IMR-90 (cell line): ENCODE results near the gene NRIP1. TPM values are rescaled to one million over a fixed set of nuclear protein-coding genes. Genes with fewer than 3 reads are reported as not detected.

Experiments
- ATAC-seq: fragments of 200-7000 bp; cut with Tn5 transposase; 2 replicates; pipeline ENCODE4 v1.9.1; 2020; ENCODE audit warnings: low read depth, mild to moderate bottlenecking, moderate library complexity
- BruUV-seq: library from RNA; stranded (reverse); fragments of 400-500 nt; replicated peaks from 2 replicates; lab custom pipeline; 2021; lab: Mats Ljungman, UMichigan
- CTCF ChIA-PET: fragments of 300-600 bp; formaldehyde crosslinking; extraction: SDS; loops from one replicate; lab custom pipeline; 2021; ENCODE audit warnings: antibody characterized with exemption; lab: Yijun Ruan, JAX
- POLR2A ChIA-PET: fragments of 300-600 bp; sonication (Branson Sonifier 250); formaldehyde crosslinking; loops from one replicate; lab custom pipeline; 2022; ENCODE audit warnings: antibody characterized with exemption; ENCODE audit not compliant: unreplicated experiment; lab: Charles Lee
- DNase-seq: peaks from one replicate; pipeline ENCODE4 v3.0.0; 2013
- H2AFZ ChIP-seq: replicated peaks from 2 replicates; pipeline ENCODE3; 2013; ENCODE audit warnings: low read length, mild to moderate bottlenecking; ENCODE audit not compliant: poor library complexity
- H2AK5ac ChIP-seq: 2 replicates; pipeline ENCODE4 v1.6.1; 2013; ENCODE audit warnings: low read depth, low read length, inconsistent platforms
- H2AK9ac ChIP-seq: replicated peaks from 2 replicates; pipeline ENCODE3; 2013; ENCODE audit warnings: mild to moderate bottlenecking, low read depth, low read length, moderate library complexity; ENCODE audit not compliant: poor library complexity
- H2BK120ac ChIP-seq: 2 replicates; pipeline ENCODE4 v1.6.1; 2013; ENCODE audit warnings: low read depth, low read length, inconsistent platforms
- H2BK15ac ChIP-seq: 3 replicates; pipeline ENCODE4 v1.6.1; 2013; ENCODE audit warnings: low read depth, low read length, inconsistent platforms
- H2BK20ac ChIP-seq: 2 replicates; pipeline ENCODE4 v1.6.1; 2013; ENCODE audit warnings: low read depth, mild to moderate bottlenecking, inconsistent platforms, low read length, moderate library complexity
- H2BK5ac ChIP-seq: 2 replicates; pipeline ENCODE4 v1.6.1; 2013; ENCODE audit warnings: mild to moderate bottlenecking, low read depth, low read length, inconsistent platforms; ENCODE audit not compliant: poor library complexity, severe bottlenecking
- H3K14ac ChIP-seq: replicated peaks from 2 replicates; pipeline ENCODE4 v1.6.1; 2013; ENCODE audit warnings: low read depth, low read length, inconsistent platforms
- H3K18ac ChIP-seq: 2 replicates; pipeline ENCODE4 v1.6.1; 2013; ENCODE audit warnings: low read depth, low read length, control low read depth
- H3K23ac ChIP-seq: 2 replicates; pipeline ENCODE4 v1.6.1; 2013; ENCODE audit warnings: low read depth, low read length, inconsistent platforms
- H3K27ac ChIP-seq: 2 replicates; pipeline ENCODE4 v1.5.1; 2013; ENCODE audit warnings: mild to moderate bottlenecking, control low read depth, low read length; ENCODE audit not compliant: insufficient read depth
- H3K27me3 ChIP-seq: 2 replicates; pipeline ENCODE4 v1.6.1; 2013; ENCODE audit warnings: low read length; ENCODE audit not compliant: control insufficient read depth, insufficient read depth
- H3K36me3 ChIP-seq: 2 replicates; pipeline ENCODE4 v1.6.1; 2013; ENCODE audit warnings: low read length, mixed read lengths; ENCODE audit not compliant: control insufficient read depth, insufficient read depth
- H3K4ac ChIP-seq: 2 replicates; pipeline ENCODE4 v1.6.1; 2013; ENCODE audit warnings: low read depth, low read length, inconsistent platforms
- H3K4me1 ChIP-seq: 2 replicates; pipeline ENCODE4 v1.6.1; 2013; ENCODE audit warnings: low read length, mixed read lengths; ENCODE audit not compliant: control insufficient read depth, insufficient read depth
- H3K4me2 ChIP-seq: 2 replicates; pipeline ENCODE4 v1.6.1; 2013; ENCODE audit warnings: low read depth, mild to moderate bottlenecking, control low read depth, low read length, moderate library complexity
- H3K4me3 ChIP-seq: 2 replicates; pipeline ENCODE4 v1.5.1; 2013; ENCODE audit warnings: low read depth, mild to moderate bottlenecking, control low read depth, low read length, moderate library complexity; ENCODE audit not compliant: insufficient read depth
- H3K56ac ChIP-seq: 2 replicates; pipeline ENCODE4 v1.6.1; 2013; ENCODE audit warnings: low read length, inconsistent platforms; ENCODE audit not compliant: insufficient read depth; ENCODE audit errors: extremely low read depth
- H3K79me1 ChIP-seq, 2 experiments: 2 replicates each; pipeline ENCODE4 v1.6.1; 2013; ENCODE audit warnings: low read length in 2 of 2, inconsistent platforms in 1 of 2, low read depth in 1 of 2
- H3K9ac ChIP-seq: 2 replicates; pipeline ENCODE4 v1.6.1; 2013; ENCODE audit warnings: low read depth, low read length, control low read depth
- H3K9me1 ChIP-seq: 2 replicates; pipeline ENCODE4 v1.6.1; 2013; ENCODE audit warnings: low read length, inconsistent platforms; ENCODE audit not compliant: insufficient read depth
- H3K9me3 ChIP-seq: 2 replicates; pipeline ENCODE4 v1.6.1; 2013; ENCODE audit warnings: low read length; ENCODE audit not compliant: control insufficient read depth, insufficient read depth
- H4K20me1 ChIP-seq: 2 replicates; pipeline ENCODE4 v1.6.1; 2013; ENCODE audit warnings: low read length, inconsistent platforms; ENCODE audit not compliant: insufficient read depth
- H4K5ac ChIP-seq: 2 replicates; pipeline ENCODE4 v1.6.1; 2013; ENCODE audit warnings: mild to moderate bottlenecking, low read depth, low read length, control low read depth
- H4K8ac ChIP-seq, 2 experiments: 2 replicates each; pipeline ENCODE4 v1.6.1; 2013; ENCODE audit warnings: low read depth in 2 of 2, low read length in 2 of 2, control low read depth in 1 of 2, inconsistent platforms in 1 of 2
- H4K91ac ChIP-seq: 2 replicates; pipeline ENCODE4 v1.6.1; 2013; ENCODE audit warnings: low read depth, low read length, inconsistent platforms; ENCODE audit not compliant: insufficient read depth
- BHLHE40 ChIP-seq: fragments of 150-350 bp; IDR thresholded peaks from 2 replicates; pipeline ENCODE4 v1.6.1; 2016; ENCODE audit warnings: mild to moderate bottlenecking, low read depth, low read length
- RFX5 ChIP-seq: IDR thresholded peaks from 2 replicates; pipeline ENCODE4 v1.8.0; 2012; ENCODE audit warnings: low read depth, mild to moderate bottlenecking, low read length, moderate library complexity
- WGBS, 2 experiments: methylation state at CpG; one replicate each; pipeline versions ENCODE4 v1.1.5 to v1.1.7; 2013; ENCODE audit warnings: missing lambda C conversion rate in 2 of 2; ENCODE audit not compliant: insufficient read length in 1 of 2; ENCODE audit errors: extremely low coverage in 2 of 2; 5-methylcytosine and 5-hydroxymethylcytosine counted together
- dilution Hi-C: fragments of 300-500 bp; cut with HindIII; formaldehyde crosslinking; loops from one replicate; pipeline ENCODE4 v1.14.3; 2018; ENCODE audit warnings: low sequenced_read_pairs; ENCODE audit not compliant: unreplicated experiment
- in situ Hi-C: fragments of 300-500 bp; cut with MboI; formaldehyde crosslinking; loops from 3 replicates; pipeline ENCODE4 v1.14.3; 2019; ENCODE audit warnings: low sequenced_read_pairs, inconsistent platforms, mixed read lengths
- intact Hi-C: fragments of 100-400 bp; cut with micrococcal nuclease; formaldehyde crosslinking; loops from 2 replicates; pipeline ENCODE4 v1.10.0; 2022
- polyA plus RNA-seq, 3 experiments: library from polyadenylated mRNA; depleted of rRNA; stranded (reverse); fragments of >200 nt; gene quantifications; 2 replicates each; pipeline ENCODE4 v1.2.3, GENCODE V29; 2012; ENCODE audit warnings: low replicate concordance in 1 of 3
- total RNA-seq: library from RNA; depleted of rRNA; stranded (reverse); fragments of >200 nt; gene quantifications from 2 replicates; pipeline ENCODE4 v1.2.3, GENCODE V29; 2012
- TF ChIP-seq, protein P1 (sequence below): conservative IDR thresholded peaks from 2 replicates; pipeline ENCODE4 v1.5.1; 2012; ENCODE audit warnings: mild to moderate bottlenecking, low read depth, low read length, improper control_type of control experiment

The NRIP1 gene
- total and polyA plus RNA-seq, 2 of the 4 experiments (the other 2 are of a cell fraction), result 9.6 to 73.8 TPM

DNA sequence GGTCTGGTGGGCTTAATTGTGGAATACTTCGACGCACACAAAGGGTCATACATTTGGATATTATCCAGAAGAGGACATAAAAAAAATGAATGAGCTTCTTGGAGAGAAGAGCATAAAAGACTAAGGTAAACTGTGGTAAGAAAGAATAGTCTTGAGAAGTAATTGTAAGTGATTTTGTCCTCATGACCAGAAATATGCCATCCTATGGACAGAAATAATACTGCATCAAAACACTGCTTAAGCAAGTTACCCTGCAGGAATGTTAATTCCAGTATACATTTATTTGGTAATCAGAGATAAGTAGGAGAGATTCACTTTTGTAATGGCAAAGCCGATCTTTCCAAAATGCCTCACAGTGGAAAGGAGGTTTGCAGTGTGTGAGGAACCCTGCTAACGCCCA is 111.9 kb downstream of the NRIP1 start:
- in situ Hi-C loops (no loop called here), dilution Hi-C loops (no loop called here), intact Hi-C loops (no loop called here)
- CTCF ChIA-PET, result no interaction called here
- H3K4ac ChIP-seq, result no peak overlapping the region
- POLR2A ChIA-PET, result no interaction called here
- no peak overlapping the region for H3K4me3 ChIP-seq
- no peak for DNase-seq
- no peak overlapping the region for H3K14ac ChIP-seq
- no peak overlapping the region for H2AFZ ChIP-seq
- no peak overlapping the region for H2BK15ac ChIP-seq
- H3K9ac ChIP-seq, result no peak overlapping the region
- no peak overlapping the region for H3K23ac ChIP-seq
- H3K4me2 ChIP-seq, result no peak overlapping the region
- 100% methylated on average over 2 of the region's 4 CpGs; no CpG with 5 or more reads in 1 of the 2 experiments for WGBS, 2 experiments
- no peak overlapping the region for H4K8ac ChIP-seq
- H3K56ac ChIP-seq, result no peak overlapping the region
- no peak overlapping the region for H2BK20ac ChIP-seq
- H4K20me1 ChIP-seq, result no peaks in the 10 kb centered on the region
- H3K27ac ChIP-seq, result no peak overlapping the region
- no peak overlapping the region for H3K18ac ChIP-seq
- H4K91ac ChIP-seq, result no peak overlapping the region
- no peak for ATAC-seq
- TF ChIP-seq RFX5, result no peak
- TF ChIP-seq, protein P1, sequence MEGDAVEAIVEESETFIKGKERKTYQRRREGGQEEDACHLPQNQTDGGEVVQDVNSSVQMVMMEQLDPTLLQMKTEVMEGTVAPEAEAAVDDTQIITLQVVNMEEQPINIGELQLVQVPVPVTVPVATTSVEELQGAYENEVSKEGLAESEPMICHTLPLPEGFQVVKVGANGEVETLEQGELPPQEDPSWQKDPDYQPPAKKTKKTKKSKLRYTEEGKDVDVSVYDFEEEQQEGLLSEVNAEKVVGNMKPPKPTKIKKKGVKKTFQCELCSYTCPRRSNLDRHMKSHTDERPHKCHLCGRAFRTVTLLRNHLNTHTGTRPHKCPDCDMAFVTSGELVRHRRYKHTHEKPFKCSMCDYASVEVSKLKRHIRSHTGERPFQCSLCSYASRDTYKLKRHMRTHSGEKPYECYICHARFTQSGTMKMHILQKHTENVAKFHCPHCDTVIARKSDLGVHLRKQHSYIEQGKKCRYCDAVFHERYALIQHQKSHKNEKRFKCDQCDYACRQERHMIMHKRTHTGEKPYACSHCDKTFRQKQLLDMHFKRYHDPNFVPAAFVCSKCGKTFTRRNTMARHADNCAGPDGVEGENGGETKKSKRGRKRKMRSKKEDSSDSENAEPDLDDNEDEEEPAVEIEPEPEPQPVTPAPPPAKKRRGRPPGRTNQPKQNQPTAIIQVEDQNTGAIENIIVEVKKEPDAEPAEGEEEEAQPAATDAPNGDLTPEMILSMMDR, result 0 out of 2 replicates have a peak, but pooled peaks have one; percentile 18
- no peak for TF ChIP-seq BHLHE40
- H3K36me3 ChIP-seq, result no peaks in the 10 kb centered on the region
- no peak overlapping the region for H2BK5ac ChIP-seq
- H4K5ac ChIP-seq, result no peak overlapping the region
- peaks cover 3% of the 10 kb centered on the region for H3K9me3 ChIP-seq
- BruUV-seq, result no TSS peak
- no peaks in the 10 kb centered on the region for H3K9me1 ChIP-seq
- peaks cover 14% of the 10 kb centered on the region for H3K4me1 ChIP-seq
- no peaks in the 10 kb centered on the region for H3K27me3 ChIP-seq
- no peak overlapping the region for H2AK5ac ChIP-seq
- H2AK9ac ChIP-seq, result no peak overlapping the region
- no peak overlapping the region for H2BK120ac ChIP-seq
- no peaks in the 10 kb centered on the region; a peak in 1 of 4 replicates for H3K79me1 ChIP-seq
